ENCODE results near the gene CCS. TPM values are rescaled to one million over a fixed set of nuclear protein-coding genes. Genes with fewer than 3 reads are reported as not detected.

The CCS gene
- total and polyA plus RNA-seq, 9 of the 15 experiments (the other 6 are each of a cell fraction or from before 2014, with no cell fraction given) = 1.1 to 46.6 (median 26.8) TPM

- TF ChIP-seq DACH1 (IDR thresholded peaks at IDR 0.05; ENCODE audit: partially characterized antibody) (no peak), CBFA2T2 (conservative IDR thresholded peaks at IDR 0.05) (peak; percentile 16; the same call in 1 of the 2 replicates), TFAM (CRISPR knock-in tag; conservative IDR thresholded peaks at IDR 0.05) (no peak), ZNF507 (tag; conservative IDR thresholded peaks at IDR 0.05) (no peak), MCM5 (IDR thresholded peaks at IDR 0.05; ENCODE audit: low read depth) (no peak), SRF (CRISPR knock-in tag; IDR thresholded peaks at IDR 0.05) (no peak), ZNF197 (CRISPR knock-in tag; IDR thresholded peaks at IDR 0.05; ENCODE audit: low read depth) (no peak), ZNF316 (IDR thresholded peaks at IDR 0.05) (no peak), ZBTB11 (CRISPR knock-in tag; IDR thresholded peaks at IDR 0.05) (no peak), ZNF134 (CRISPR knock-in tag; conservative IDR thresholded peaks at IDR 0.05) (no peak)
- TF ChIP-seq, protein P1, sequence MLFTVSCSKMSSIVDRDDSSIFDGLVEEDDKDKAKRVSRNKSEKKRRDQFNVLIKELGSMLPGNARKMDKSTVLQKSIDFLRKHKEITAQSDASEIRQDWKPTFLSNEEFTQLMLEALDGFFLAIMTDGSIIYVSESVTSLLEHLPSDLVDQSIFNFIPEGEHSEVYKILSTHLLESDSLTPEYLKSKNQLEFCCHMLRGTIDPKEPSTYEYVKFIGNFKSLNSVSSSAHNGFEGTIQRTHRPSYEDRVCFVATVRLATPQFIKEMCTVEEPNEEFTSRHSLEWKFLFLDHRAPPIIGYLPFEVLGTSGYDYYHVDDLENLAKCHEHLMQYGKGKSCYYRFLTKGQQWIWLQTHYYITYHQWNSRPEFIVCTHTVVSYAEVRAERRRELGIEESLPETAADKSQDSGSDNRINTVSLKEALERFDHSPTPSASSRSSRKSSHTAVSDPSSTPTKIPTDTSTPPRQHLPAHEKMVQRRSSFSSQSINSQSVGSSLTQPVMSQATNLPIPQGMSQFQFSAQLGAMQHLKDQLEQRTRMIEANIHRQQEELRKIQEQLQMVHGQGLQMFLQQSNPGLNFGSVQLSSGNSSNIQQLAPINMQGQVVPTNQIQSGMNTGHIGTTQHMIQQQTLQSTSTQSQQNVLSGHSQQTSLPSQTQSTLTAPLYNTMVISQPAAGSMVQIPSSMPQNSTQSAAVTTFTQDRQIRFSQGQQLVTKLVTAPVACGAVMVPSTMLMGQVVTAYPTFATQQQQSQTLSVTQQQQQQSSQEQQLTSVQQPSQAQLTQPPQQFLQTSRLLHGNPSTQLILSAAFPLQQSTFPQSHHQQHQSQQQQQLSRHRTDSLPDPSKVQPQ (CRISPR knock-in tag; IDR thresholded peaks at IDR 0.05; ENCODE audit: borderline replicate concordance) = no peak
- TF ChIP-seq, protein P2, sequence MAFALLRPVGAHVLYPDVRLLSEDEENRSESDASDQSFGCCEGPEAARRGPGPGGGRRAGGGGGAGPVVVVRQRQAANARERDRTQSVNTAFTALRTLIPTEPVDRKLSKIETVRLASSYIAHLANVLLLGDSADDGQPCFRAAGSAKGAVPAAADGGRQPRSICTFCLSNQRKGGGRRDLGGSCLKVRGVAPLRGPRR (CRISPR knock-in tag; IDR thresholded peaks at IDR 0.05) = no peak
- TF ChIP-seq, protein P3, sequence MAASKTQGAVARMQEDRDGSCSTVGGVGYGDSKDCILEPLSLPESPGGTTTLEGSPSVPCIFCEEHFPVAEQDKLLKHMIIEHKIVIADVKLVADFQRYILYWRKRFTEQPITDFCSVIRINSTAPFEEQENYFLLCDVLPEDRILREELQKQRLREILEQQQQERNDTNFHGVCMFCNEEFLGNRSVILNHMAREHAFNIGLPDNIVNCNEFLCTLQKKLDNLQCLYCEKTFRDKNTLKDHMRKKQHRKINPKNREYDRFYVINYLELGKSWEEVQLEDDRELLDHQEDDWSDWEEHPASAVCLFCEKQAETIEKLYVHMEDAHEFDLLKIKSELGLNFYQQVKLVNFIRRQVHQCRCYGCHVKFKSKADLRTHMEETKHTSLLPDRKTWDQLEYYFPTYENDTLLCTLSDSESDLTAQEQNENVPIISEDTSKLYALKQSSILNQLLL (CRISPR knock-in tag; IDR thresholded peaks at IDR 0.05; ENCODE audit: borderline replicate concordance) = no peak
- TF ChIP-seq, protein P4, sequence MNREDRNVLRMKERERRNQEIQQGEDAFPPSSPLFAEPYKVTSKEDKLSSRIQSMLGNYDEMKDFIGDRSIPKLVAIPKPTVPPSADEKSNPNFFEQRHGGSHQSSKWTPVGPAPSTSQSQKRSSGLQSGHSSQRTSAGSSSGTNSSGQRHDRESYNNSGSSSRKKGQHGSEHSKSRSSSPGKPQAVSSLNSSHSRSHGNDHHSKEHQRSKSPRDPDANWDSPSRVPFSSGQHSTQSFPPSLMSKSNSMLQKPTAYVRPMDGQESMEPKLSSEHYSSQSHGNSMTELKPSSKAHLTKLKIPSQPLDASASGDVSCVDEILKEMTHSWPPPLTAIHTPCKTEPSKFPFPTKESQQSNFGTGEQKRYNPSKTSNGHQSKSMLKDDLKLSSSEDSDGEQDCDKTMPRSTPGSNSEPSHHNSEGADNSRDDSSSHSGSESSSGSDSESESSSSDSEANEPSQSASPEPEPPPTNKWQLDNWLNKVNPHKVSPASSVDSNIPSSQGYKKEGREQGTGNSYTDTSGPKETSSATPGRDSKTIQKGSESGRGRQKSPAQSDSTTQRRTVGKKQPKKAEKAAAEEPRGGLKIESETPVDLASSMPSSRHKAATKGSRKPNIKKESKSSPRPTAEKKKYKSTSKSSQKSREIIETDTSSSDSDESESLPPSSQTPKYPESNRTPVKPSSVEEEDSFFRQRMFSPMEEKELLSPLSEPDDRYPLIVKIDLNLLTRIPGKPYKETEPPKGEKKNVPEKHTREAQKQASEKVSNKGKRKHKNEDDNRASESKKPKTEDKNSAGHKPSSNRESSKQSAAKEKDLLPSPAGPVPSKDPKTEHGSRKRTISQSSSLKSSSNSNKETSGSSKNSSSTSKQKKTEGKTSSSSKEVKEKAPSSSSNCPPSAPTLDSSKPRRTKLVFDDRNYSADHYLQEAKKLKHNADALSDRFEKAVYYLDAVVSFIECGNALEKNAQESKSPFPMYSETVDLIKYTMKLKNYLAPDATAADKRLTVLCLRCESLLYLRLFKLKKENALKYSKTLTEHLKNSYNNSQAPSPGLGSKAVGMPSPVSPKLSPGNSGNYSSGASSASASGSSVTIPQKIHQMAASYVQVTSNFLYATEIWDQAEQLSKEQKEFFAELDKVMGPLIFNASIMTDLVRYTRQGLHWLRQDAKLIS (CRISPR knock-in tag; IDR thresholded peaks at IDR 0.05) = no peak
Measured at GRCh38 chr11:66568124-66568916, 24.7 kb upstream of the CCS start, which contains the start of gene CTSF (continued).
